ENCODE measurements around the gene RFNG.

RFNG gene

GRCh38 chr17:82003411-82004381, 47.9 kb downstream of the RFNG start:
- TF ChIP-seq CTCF (IDR thresholded peaks at IDR 0.05) (no peak), ZFX (IDR thresholded peaks at IDR 0.05; ENCODE audit: borderline replicate concordance) (no peak)
- H3K27ac ChIP-seq, result no peak overlapping the region

- TF ChIP-seq ZFX (IDR thresholded peaks at IDR 0.05; ENCODE audit: borderline replicate concordance) (no peak), CTCF (IDR thresholded peaks at IDR 0.05) (no peak)
- no peak overlapping the region for H3K27ac ChIP-seq
These were observed 50.0 kb downstream of the RFNG start for GRCh38 chr17:82001571-82002056.

- TF ChIP-seq ZFX (IDR thresholded peaks at IDR 0.05; ENCODE audit: borderline replicate concordance) (no peak), CTCF (IDR thresholded peaks at IDR 0.05) (no peak)
- H3K27ac ChIP-seq, result no peak overlapping the region
These were observed 50.6 kb downstream of the RFNG start for GRCh38 chr17:82000803-82001570.

- no peak overlapping the region for H3K27ac ChIP-seq
These were observed 51.4 kb downstream of the RFNG start for GRCh38 chr17:81999976-82000802.

GRCh38 chr17:81999587-81999975, 52.0 kb downstream of the RFNG start:
- TF ChIP-seq ZFX (IDR thresholded peaks at IDR 0.05; ENCODE audit: borderline replicate concordance) (no peak), CTCF (IDR thresholded peaks at IDR 0.05) (no peak)
- H3K27ac ChIP-seq, result no peak overlapping the region

More at GRCh38 chr17:81999976-82000802, 51.4 kb downstream of the RFNG start:
- TF ChIP-seq CTCF (IDR thresholded peaks at IDR 0.05), result no peak
- TF ChIP-seq ZFX (IDR thresholded peaks at IDR 0.05; ENCODE audit: borderline replicate concordance), result no peak

- TF ChIP-seq CTCF (IDR thresholded peaks at IDR 0.05) (no peak), ZFX (IDR thresholded peaks at IDR 0.05; ENCODE audit: borderline replicate concordance) (no peak)
- no peak overlapping the region for H3K27ac ChIP-seq
These were observed 52.7 kb downstream of the RFNG start for GRCh38 chr17:81998691-81999438.
